ENCODE results near the gene AXDND1. TPM values are rescaled to one million over a fixed set of nuclear protein-coding genes. Genes with fewer than 3 reads are reported as not detected.

Gene AXDND1
- total RNA-seq, 1 experiment from 2014 or later = 0.48 TPM

- Histone ChIP-seq H3K79me1 (ENCODE audit: insufficient read depth, low read depth, low read length, poor library complexity, severe bottlenecking) (no peaks in the 10 kb centered on the region), H3K27me3 (ENCODE audit: insufficient read depth, low read length) (no peaks in the 10 kb centered on the region), H3K4ac (ENCODE audit: low read depth, low read length) (no peak overlapping the region), H3K4me2 (ENCODE audit: insufficient read depth, insufficient read length, low read length) (no peak overlapping the region), H3K23ac (ENCODE audit: insufficient read length, low read depth, low read length) (no peak overlapping the region), H3K27ac (ENCODE audit: insufficient read length, low read depth, low read length) (no peak overlapping the region), H3K4me1 (ENCODE audit: insufficient read depth, low read length) (no peaks in the 10 kb centered on the region), H3K9ac (ENCODE audit: extremely low read depth, insufficient read length, low read length) (no peak overlapping the region), H2BK120ac (ENCODE audit: low read depth, low read length, poor library complexity, severe bottlenecking) (no peak overlapping the region), H2AFZ (ENCODE audit: low read length) (no peak overlapping the region), H3K18ac (ENCODE audit: insufficient read length, low read depth, low read length) (no peak overlapping the region), H3K23me2 (ENCODE audit: insufficient read length, low read depth, low read length, poor library complexity, severe bottlenecking) (no peaks in the 10 kb centered on the region), H2AK5ac (ENCODE audit: insufficient read length, low read length) (no peak overlapping the region), H4K8ac (replicated peaks; ENCODE audit: insufficient read length, low read depth, low read length) (no peak overlapping the region), H2BK12ac (ENCODE audit: insufficient read length, low read depth, low read length) (no peak overlapping the region), H2BK20ac (ENCODE audit: low read depth, low read length, poor library complexity, severe bottlenecking) (no peak overlapping the region), H2BK15ac (ENCODE audit: low read depth, low read length) (no peak overlapping the region), H2BK5ac (ENCODE audit: insufficient read length, low read length) (no peak overlapping the region), H3T11ph (ENCODE audit: low read length) (no peak overlapping the region), H4K5ac (ENCODE audit: insufficient read length, low read depth, low read length) (no peak overlapping the region), H3K14ac (ENCODE audit: insufficient read depth, low read length) (no peak overlapping the region), H3K56ac (ENCODE audit: insufficient read length, low read depth, low read length) (no peak overlapping the region), H3K9me3 (ENCODE audit: control insufficient read depth, low read depth, low read length) (no peaks in the 10 kb centered on the region), H4K91ac (ENCODE audit: insufficient read length, low read depth, low read length) (no peak overlapping the region), H4K20me1 (ENCODE audit: control insufficient read depth, insufficient read depth, insufficient read length) (no peaks in the 10 kb centered on the region), H3K79me2 (ENCODE audit: insufficient read depth, low read length) (no peaks in the 10 kb centered on the region)
- Mint-ChIP-seq H3K36me3 (ENCODE audit: insufficient read depth in 1 of 3, low read depth in 3 of 3) (no peaks in the 10 kb centered on the region; a peak in 1 of 7 replicates), H3K27ac (no peak overlapping the region), H3K4me3 (no peak overlapping the region), H3K4me1 (peaks cover 9 to 11% of the 10 kb centered on the region in 2 experiments), H3K27me3 (ENCODE audit: low read depth) (no peaks in the 10 kb centered on the region; the same call in none of the 2 replicates), H3K9me3 (no peaks in the 10 kb centered on the region; a peak in 2 of 5 replicates)
- no peak; the same call in 2 of the 3 replicates for TF ChIP-seq CTCF (conservative IDR thresholded peaks at IDR 0.05)
- DNase-seq = no peak
These were observed 188.7 kb downstream of the AXDND1 start for GRCh38 chr1:179554427-179554826.
